Keratinocyte (primary cell): ENCODE results near the gene ARHGAP1. TPM values are rescaled to one million over a fixed set of nuclear protein-coding genes. Genes with fewer than 3 reads are reported as not detected.
A peak's percentile ranks its signal among the peaks of the same experiment; 100 is the strongest.

Experiments used
- DNase-seq: peaks from one replicate; pipeline ENCODE4 v3.0.0-alpha.2; 2011; ENCODE audit warnings: low read depth, missing footprints, low spot score
- FAIRE-seq: peaks from 2 replicates; lab custom pipeline; 2011; peaks lifted over from hg19 to GRCh38; lab: Jason Lieb, UNC
- H2AFZ ChIP-seq: 2 replicates; pipeline ENCODE4 v1.6.0; 2012; ENCODE audit warnings: low read length, control low read depth, inconsistent platforms; ENCODE audit not compliant: control insufficient read depth
- H3K27ac ChIP-seq: 2 replicates; pipeline ENCODE4 v1.5.1; 2011; ENCODE audit warnings: low read length; ENCODE audit not compliant: control insufficient read depth, insufficient read depth
- H3K27me3 ChIP-seq: 3 replicates; pipeline ENCODE4 v1.6.0; 2011; ENCODE audit warnings: low read length; ENCODE audit not compliant: control insufficient read depth, insufficient read depth; ENCODE audit errors: extremely low read depth
- H3K36me3 ChIP-seq, 2 experiments: 2 replicates in 1 of 2; 3 replicates in 1 of 2; pipeline ENCODE4 v1.5.1; 2011; ENCODE audit warnings: low read length in 2 of 2, mild to moderate bottlenecking in 1 of 2; ENCODE audit not compliant: control insufficient read depth in 2 of 2, insufficient read depth in 2 of 2; ENCODE audit errors: extremely low read depth in 1 of 2
- H3K4me1 ChIP-seq: 3 replicates; pipeline ENCODE4 v1.5.1; 2011; ENCODE audit warnings: low read length; ENCODE audit not compliant: control insufficient read depth, insufficient read depth; ENCODE audit errors: extremely low read depth
- H3K4me2 ChIP-seq: 3 replicates; pipeline ENCODE4 v1.6.0; 2011; ENCODE audit warnings: low read depth, low read length; ENCODE audit not compliant: control insufficient read depth, insufficient read depth; ENCODE audit errors: extremely low read depth
- H3K4me3 ChIP-seq, 3 experiments: fragments of 200-600 bp in 1 of 3; sonication (generic) in 1 of 3; 2 replicates in 2 of 3; 3 replicates in 1 of 3; pipeline ENCODE4 v1.5.1; 2011 to 2016; ENCODE audit warnings: low read length in 3 of 3, mild to moderate bottlenecking in 3 of 3, control low read depth in 2 of 3, inconsistent platforms in 1 of 3, low read depth in 1 of 3, mixed read lengths in 1 of 3, mixed run types in 1 of 3, moderate library complexity in 1 of 3; ENCODE audit not compliant: control insufficient read depth in 2 of 3, insufficient read depth in 2 of 3; ENCODE audit errors: extremely low read depth in 1 of 3
- H3K79me2 ChIP-seq: 2 replicates; pipeline ENCODE4 v1.6.0; 2012; ENCODE audit warnings: low read length; ENCODE audit not compliant: control insufficient read depth, insufficient read depth
- H3K9ac ChIP-seq: 3 replicates; pipeline ENCODE4 v1.6.0; 2011; ENCODE audit warnings: low read length; ENCODE audit not compliant: control insufficient read depth, insufficient read depth; ENCODE audit errors: extremely low read depth
- H3K9me1 ChIP-seq: 3 replicates; pipeline ENCODE4 v1.6.0; 2011; ENCODE audit warnings: low read length; ENCODE audit not compliant: control insufficient read depth, insufficient read depth; ENCODE audit errors: extremely low read depth
- H3K9me3 ChIP-seq: 2 replicates; pipeline ENCODE4 v1.5.1; 2012; ENCODE audit warnings: low read depth, low read length; ENCODE audit not compliant: control insufficient read depth
- H4K20me1 ChIP-seq: 3 replicates; pipeline ENCODE4 v1.6.0; 2011; ENCODE audit warnings: low read length; ENCODE audit not compliant: control insufficient read depth, insufficient read depth; ENCODE audit errors: extremely low read depth
- EZH2 ChIP-seq: IDR thresholded peaks from one replicate; pipeline ENCODE4 v1.6.1; 2012; ENCODE audit warnings: inconsistent platforms, mild to moderate bottlenecking, low read length, moderate library complexity
- dilution Hi-C: fragments of 300-500 bp; cut with MboI; formaldehyde crosslinking; loops from one replicate; pipeline ENCODE4 v1.7.0; 2020; ENCODE audit warnings: low sequenced_read_pairs; ENCODE audit not compliant: extremely low pct_ligation_motif_present
- polyA plus RNA-seq, 5 experiments: library from polyadenylated mRNA; depleted of rRNA in 3 of 5; stranded (reverse) in 3 of 5; stranded (forward) in 1 of 5; unstranded in 1 of 5; fragments of >200 nt; gene quantifications; 1 replicate in 1 of 5; 2 replicates in 3 of 5; 3 replicates in 1 of 5; pipeline versions ENCODE4 v1.2.1 to v1.2.3, GENCODE V29; 2011 to 2012; ENCODE audit warnings: missing spikeins in 2 of 5, low read depth in 1 of 5, low replicate concordance in 1 of 5
- TF ChIP-seq, protein P1 (sequence below), 3 experiments: IDR thresholded peaks in 1 of 3; conservative IDR thresholded peaks in 1 of 3; optimal IDR thresholded peaks in 1 of 3; 2 replicates in 2 of 3; 3 replicates in 1 of 3; pipeline versions ENCODE3 to v1.5.1; 2011; ENCODE audit warnings: low read length in 3 of 3, mild to moderate bottlenecking in 3 of 3, moderate library complexity in 2 of 3, control low read depth in 1 of 3, inconsistent platforms in 1 of 3; ENCODE audit not compliant: insufficient read depth in 2 of 3; ENCODE audit errors: extremely low read depth in 1 of 3

ARHGAP1 gene
- polyA plus RNA-seq, 1 donor (not counting 4 experiments of a cell fraction or from before 2014, with no cell fraction given): 19.5 TPM

DNA sequence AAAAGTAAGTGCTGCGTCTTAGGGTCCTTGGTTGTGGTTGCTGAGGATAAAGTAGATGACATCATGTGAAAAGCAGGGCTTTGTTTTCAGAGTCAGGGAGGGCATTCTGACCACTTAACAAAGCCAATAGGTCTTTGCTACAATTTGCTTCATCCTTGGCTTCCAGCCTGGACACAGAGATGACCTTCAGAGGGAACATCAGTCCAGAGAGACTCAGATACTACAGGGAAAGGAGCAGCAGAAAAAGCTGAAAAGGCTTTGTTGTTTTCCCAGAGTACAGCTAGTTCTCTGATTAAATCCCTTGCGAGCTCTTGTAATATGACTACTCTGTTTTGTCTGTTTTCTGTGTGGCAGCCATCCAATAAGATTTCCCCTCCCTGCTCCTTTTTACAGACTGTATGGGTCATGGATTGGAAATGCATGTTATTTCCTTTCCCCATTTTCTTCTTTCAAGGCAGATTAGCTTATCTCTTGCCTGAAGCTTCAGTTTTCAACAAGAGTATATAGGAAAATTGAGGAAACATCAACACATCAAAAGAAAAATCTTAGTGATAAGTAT is 51.2 kb downstream of the ARHGAP1 start:
- TF ChIP-seq, protein P1, sequence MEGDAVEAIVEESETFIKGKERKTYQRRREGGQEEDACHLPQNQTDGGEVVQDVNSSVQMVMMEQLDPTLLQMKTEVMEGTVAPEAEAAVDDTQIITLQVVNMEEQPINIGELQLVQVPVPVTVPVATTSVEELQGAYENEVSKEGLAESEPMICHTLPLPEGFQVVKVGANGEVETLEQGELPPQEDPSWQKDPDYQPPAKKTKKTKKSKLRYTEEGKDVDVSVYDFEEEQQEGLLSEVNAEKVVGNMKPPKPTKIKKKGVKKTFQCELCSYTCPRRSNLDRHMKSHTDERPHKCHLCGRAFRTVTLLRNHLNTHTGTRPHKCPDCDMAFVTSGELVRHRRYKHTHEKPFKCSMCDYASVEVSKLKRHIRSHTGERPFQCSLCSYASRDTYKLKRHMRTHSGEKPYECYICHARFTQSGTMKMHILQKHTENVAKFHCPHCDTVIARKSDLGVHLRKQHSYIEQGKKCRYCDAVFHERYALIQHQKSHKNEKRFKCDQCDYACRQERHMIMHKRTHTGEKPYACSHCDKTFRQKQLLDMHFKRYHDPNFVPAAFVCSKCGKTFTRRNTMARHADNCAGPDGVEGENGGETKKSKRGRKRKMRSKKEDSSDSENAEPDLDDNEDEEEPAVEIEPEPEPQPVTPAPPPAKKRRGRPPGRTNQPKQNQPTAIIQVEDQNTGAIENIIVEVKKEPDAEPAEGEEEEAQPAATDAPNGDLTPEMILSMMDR (optimal IDR thresholded peaks at IDR 0.05 in 1 of 3, IDR thresholded peaks at IDR 0.05 in 1 of 3, conservative IDR thresholded peaks at IDR 0.05 in 1 of 3; ENCODE audit: extremely low read depth in 1 of 3, insufficient read depth in 2 of 3, low read length in 3 of 3): no peak
- no peak for TF ChIP-seq EZH2
- H3K79me2 ChIP-seq: no peaks in the 10 kb centered on the region
- peak overlapping the region; percentile 11 for H3K27ac ChIP-seq
- H2AFZ ChIP-seq: no peak overlapping the region
- H3K9me1 ChIP-seq: no peaks in the 10 kb centered on the region
- H4K20me1 ChIP-seq: no peaks in the 10 kb centered on the region
- FAIRE-seq: no peak
- no peaks in the 10 kb centered on the region for H3K4me1 ChIP-seq
- no peak overlapping the region for H3K4me2 ChIP-seq
- DNase-seq: no peak
- H3K9me3 ChIP-seq: no peaks in the 10 kb centered on the region
- H3K36me3 ChIP-seq: peaks cover 5 to 15% of the 10 kb centered on the region in 2 experiments
- H3K27me3 ChIP-seq: no peaks in the 10 kb centered on the region
- no peak overlapping the region for H3K4me3 ChIP-seq
- dilution Hi-C loops: no loop called here
- H3K9ac ChIP-seq: no peak overlapping the region

DNA sequence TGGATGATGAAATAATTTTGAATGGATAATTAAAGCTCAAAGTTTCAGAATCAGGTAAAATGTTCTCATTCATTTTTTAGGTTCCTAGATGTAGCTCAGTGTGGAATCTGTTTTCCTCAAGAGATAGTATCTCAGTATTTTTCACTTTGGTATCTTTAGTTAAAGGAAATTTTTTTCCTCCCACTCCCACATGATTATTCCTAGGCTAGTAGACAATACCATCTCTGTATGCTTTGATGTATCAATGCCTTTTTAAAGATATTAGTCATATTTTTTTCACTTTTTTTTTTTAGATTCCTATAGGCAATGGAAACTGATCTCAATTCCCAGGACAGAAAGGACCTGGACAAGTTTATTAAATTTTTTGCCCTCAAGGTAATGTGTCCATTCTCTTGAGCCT is 56.4 kb downstream of the ARHGAP1 start:
- no peak overlapping the region for H3K4me2 ChIP-seq
- DNase-seq (no peak), FAIRE-seq (no peak)
- H3K27me3 ChIP-seq: no peaks in the 10 kb centered on the region
- peaks cover 4 to 6% of the 10 kb centered on the region in 2 experiments for H3K36me3 ChIP-seq
- no peaks in the 10 kb centered on the region for H4K20me1 ChIP-seq
- no peaks in the 10 kb centered on the region for H3K9me1 ChIP-seq
- H2AFZ ChIP-seq: no peak overlapping the region
- H3K79me2 ChIP-seq: no peaks in the 10 kb centered on the region
- H3K4me1 ChIP-seq: no peaks in the 10 kb centered on the region
- H3K9ac ChIP-seq: no peak overlapping the region
- dilution Hi-C loops: no loop called here
- no peaks in the 10 kb centered on the region for H3K9me3 ChIP-seq
- TF ChIP-seq, protein P1 (optimal IDR thresholded peaks at IDR 0.05 in 1 of 3, IDR thresholded peaks at IDR 0.05 in 1 of 3, conservative IDR thresholded peaks at IDR 0.05 in 1 of 3; ENCODE audit: extremely low read depth in 1 of 3, insufficient read depth in 2 of 3, low read length in 3 of 3): no peak
- TF ChIP-seq EZH2: no peak
- H3K4me3 ChIP-seq: no peak overlapping the region
- no peak overlapping the region for H3K27ac ChIP-seq
